K562 (cell line): Measurements from ENCODE around the gene UBE2D2. TPM values are rescaled to one million over a fixed set of nuclear protein-coding genes. Genes with fewer than 3 reads are reported as not detected.

ENCODE experiments used
- CREM ChIP-seq: IDR thresholded peaks from 2 replicates; pipeline ENCODE4 v1.6.1; 2014; ENCODE audit warnings: antibody characterized with exemption, low read depth
- DPF2 ChIP-seq: fragments of 450-650 bp; IDR thresholded peaks from 2 replicates; pipeline ENCODE4 v1.6.1; 2016
- EHMT2 ChIP-seq: fragments of 450-650 bp; IDR thresholded peaks from 2 replicates; pipeline ENCODE4 v1.6.1; 2018; ENCODE audit warnings: antibody characterized with exemption
- ELF2 ChIP-seq: fragments of 250-450 bp; sonication (Bioruptor Pico); IDR thresholded peaks from 2 replicates; pipeline ENCODE4 v1.5.0; 2021; ENCODE audit warnings: mild to moderate bottlenecking
- ELK1 ChIP-seq: sonication (generic); formaldehyde crosslinking; IDR thresholded peaks from 2 replicates; pipeline ENCODE4 v1.8.1; 2022; ENCODE audit warnings: missing genetic modification reagents
- FUS ChIP-seq: fragments of 200-400 bp; formaldehyde crosslinking; optimal IDR thresholded peaks from 2 replicates; pipeline ENCODE3; 2017; ENCODE audit warnings: low read depth, low read length
- GTF2F1 ChIP-seq: IDR thresholded peaks from 2 replicates; pipeline ENCODE4 v1.6.1; 2011; ENCODE audit warnings: low read depth, low read length, improper control_type of control experiment
- HNRNPLL ChIP-seq: fragments of 200-400 bp; formaldehyde crosslinking; IDR thresholded peaks from 2 replicates; pipeline ENCODE4 v1.6.1; 2017; ENCODE audit warnings: low read length, low read depth, mild to moderate bottlenecking; ENCODE audit not compliant: poor library complexity, severe bottlenecking
- IRF2 ChIP-seq: sonication (generic); formaldehyde crosslinking; IDR thresholded peaks from 2 replicates; pipeline ENCODE4 v1.8.1; 2022; ENCODE audit warnings: mild to moderate bottlenecking, missing genetic modification reagents
- KAT7 ChIP-seq: sonication (generic); formaldehyde crosslinking; IDR thresholded peaks from 2 replicates; pipeline ENCODE4 v1.8.0; 2022; ENCODE audit warnings: missing genetic modification reagents, mild to moderate bottlenecking, borderline replicate concordance
- MCM5 ChIP-seq: fragments of 450-650 bp; IDR thresholded peaks from 2 replicates; pipeline ENCODE4 v1.6.1; 2016; ENCODE audit warnings: low read depth
- MXI1 ChIP-seq: IDR thresholded peaks from 2 replicates; pipeline ENCODE4 v1.6.1; 2011; ENCODE audit warnings: low read depth, mild to moderate bottlenecking, improper control_type of control experiment, low read length
- NFE2L1 ChIP-seq: fragments of 450-650 bp; IDR thresholded peaks from 2 replicates; pipeline ENCODE4 v1.6.1; 2016; ENCODE audit warnings: missing genetic modification characterization, low read depth, mild to moderate bottlenecking, missing compliant biosample characterization, moderate library complexity, borderline replicate concordance
- PCBP2 ChIP-seq: fragments of 200-400 bp; formaldehyde crosslinking; IDR thresholded peaks from 2 replicates; pipeline ENCODE4 v1.6.1; 2018; ENCODE audit warnings: low read length, low read depth, mild to moderate bottlenecking, moderate library complexity; ENCODE audit not compliant: poor library complexity, severe bottlenecking
- POLR3A ChIP-seq: IDR thresholded peaks from 2 replicates; pipeline ENCODE4 v1.6.1; 2011; ENCODE audit warnings: borderline replicate concordance, mild to moderate bottlenecking, moderate library complexity; ENCODE audit not compliant: insufficient read length, insufficient read depth; ENCODE audit errors: extremely low read depth
- RAD21 ChIP-seq, 2 experiments: fragments of 250-450 bp in 1 of 2; fragments of 450-650 bp in 1 of 2; sonication (Bioruptor Pico) in 1 of 2; formaldehyde crosslinking in 1 of 2; IDR thresholded peaks in 1 of 2; conservative IDR thresholded peaks in 1 of 2; 2 replicates each; pipeline versions ENCODE4 v1.4.0 to v1.8.0; 2020 to 2022; ENCODE audit warnings: mild to moderate bottlenecking in 2 of 2, moderate library complexity in 1 of 2
- SAFB2 ChIP-seq: fragments of 200-400 bp; formaldehyde crosslinking; IDR thresholded peaks from 2 replicates; pipeline ENCODE4 v1.6.1; 2018; ENCODE audit warnings: borderline replicate concordance, low read length, low read depth, moderate library complexity; ENCODE audit not compliant: severe bottlenecking
- SIN3B ChIP-seq: fragments of 450-650 bp; IDR thresholded peaks from 2 replicates; pipeline ENCODE4 v1.6.1; 2017; ENCODE audit warnings: low read depth, mild to moderate bottlenecking, moderate library complexity
- SMAD1 ChIP-seq: fragments of 150-350 bp; IDR thresholded peaks from 2 replicates; pipeline ENCODE4 v1.6.1; 2014; ENCODE audit warnings: low read length, low read depth; ENCODE audit not compliant: partially characterized antibody
- XRCC4 ChIP-seq: IDR thresholded peaks from one replicate; pipeline ENCODE4 v1.6.1; 2011; ENCODE audit not compliant: insufficient read depth, insufficient read length; ENCODE audit errors: extremely low read depth
- ZBTB5 ChIP-seq: fragments of 450-650 bp; IDR thresholded peaks from 2 replicates; pipeline ENCODE4 v1.6.1; 2017; ENCODE audit warnings: antibody characterized with exemption
- ZNF584 ChIP-seq: fragments of 200-800 bp; sonication (Bioruptor generic); IDR thresholded peaks from 2 replicates; pipeline ENCODE4 v1.6.1; 2016; ENCODE audit warnings: low read depth, mild to moderate bottlenecking, missing genetic modification characterization, missing compliant biosample characterization
- ZNF639 ChIP-seq, 2 experiments: fragments of 200-800 bp in 1 of 2; sonication (Bioruptor generic) in 1 of 2; sonication (generic) in 1 of 2; formaldehyde crosslinking in 1 of 2; IDR thresholded peaks in 1 of 2; conservative IDR thresholded peaks in 1 of 2; 2 replicates each; pipeline versions ENCODE4 v1.5.0 to v1.6.1; 2016 to 2020; ENCODE audit warnings: missing compliant biosample characterization in 1 of 2, missing genetic modification characterization in 1 of 2, missing genetic modification reagents in 1 of 2
- polyA plus RNA-seq, 8 experiments: library from polyadenylated mRNA; depleted of rRNA in 4 of 8; stranded (reverse) in 5 of 8; unstranded in 3 of 8; fragments of >200 nt; fragmentation: Nextera tagmentation in 2 of 8; fragmentation: Illumina TruSeq in 1 of 8; extraction: Ambion mirVana in 2 of 8; extraction: Trizol in 1 of 8; gene quantifications; 2 replicates each; pipeline versions ENCODE4 v1.2.1 to v1.2.3, GENCODE V29; 2011 to 2014; ENCODE audit warnings: inconsistent platforms in 1 of 8, missing spikeins in 1 of 8
- total RNA-seq, 7 experiments: library from RNA; depleted of rRNA in 6 of 7; stranded (reverse); fragments of >200 nt in 6 of 7; fragmentation: Illumina TruSeq in 2 of 7; extraction: Trizol in 2 of 7; gene quantifications; 2 replicates each; pipeline versions ENCODE4 v1.2.1 to v1.2.3, GENCODE V29; 2011 to 2021; ENCODE audit warnings: low replicate concordance in 1 of 7

UBE2D2 gene
- total and polyA plus RNA-seq, 9 of the 15 experiments (the other 6 are each of a cell fraction or from before 2014, with no cell fraction given), result 53.6 to 198 (median 122) TPM

GRCh38 chr5:139668064-139668880 is 107.1 kb downstream of the UBE2D2 start (continued):
- no peak; the same call in 1 of the 2 replicates for TF ChIP-seq ZNF584 (CRISPR knock-in tag)
- TF ChIP-seq ZNF639 (CRISPR knock-in tag; conservative IDR thresholded peaks at IDR 0.05 in 1 of 2, IDR thresholded peaks at IDR 0.05 in 1 of 2), result no peak
- no peak for TF ChIP-seq PCBP2
- TF ChIP-seq HNRNPLL, result no peak
- TF ChIP-seq ELK1 (CRISPR knock-in tag), result no peak
- no peak for TF ChIP-seq POLR3A
- no peak; the same call in 1 of the 2 replicates for TF ChIP-seq DPF2
- no peak for TF ChIP-seq ZBTB5
- TF ChIP-seq EHMT2, result no peak
- no peak for TF ChIP-seq XRCC4
- TF ChIP-seq SIN3B, result peak; percentile 64; the same call in 1 of the 2 replicates
- no peak for TF ChIP-seq KAT7 (CRISPR knock-in tag)
- TF ChIP-seq ELF2 (CRISPR knock-in tag), result no peak
- TF ChIP-seq FUS, result no peak
- no peak for TF ChIP-seq GTF2F1
- TF ChIP-seq RAD21 (CRISPR knock-in tag; conservative IDR thresholded peaks at IDR 0.05 in 1 of 2, IDR thresholded peaks at IDR 0.05 in 1 of 2), result no peak; a peak in 2 of 4 replicates
- TF ChIP-seq SAFB2, result no peak
- no peak for TF ChIP-seq IRF2 (CRISPR knock-in tag)
- TF ChIP-seq SMAD1, result no peak
- no peak for TF ChIP-seq CREM
- TF ChIP-seq NFE2L1 (tag), result no peak
- TF ChIP-seq MCM5, result no peak
- no peak for TF ChIP-seq MXI1
